ENCODE measurements around the gene MACROD2. TPM values are rescaled to one million over a fixed set of nuclear protein-coding genes. Genes with fewer than 3 reads are reported as not detected.

MACROD2 gene
- polyA plus RNA-seq, 1 donor (not counting 4 experiments of a cell fraction or from before 2014, with no cell fraction given): 0.71 TPM

GRCh38 chr20:15584507-15584906 lies 1589.2 kb downstream of the MACROD2 start:
- no peaks in the 10 kb centered on the region for H3K79me2 ChIP-seq (ENCODE audit: control insufficient read depth, insufficient read depth, low read length)
- H3K4me1 ChIP-seq (ENCODE audit: control insufficient read depth, extremely low read depth, insufficient read depth, low read length): no peaks in the 10 kb centered on the region
- FAIRE-seq (no peak), DNase-seq (ENCODE audit: low read depth, low spot score) (no peak)
- no peak overlapping the region for H3K9ac ChIP-seq (ENCODE audit: control insufficient read depth, extremely low read depth, insufficient read depth, low read length)
- H3K36me3 ChIP-seq (ENCODE audit: control insufficient read depth in 2 of 2, extremely low read depth in 1 of 2, insufficient read depth in 2 of 2, low read length in 2 of 2): no peaks in the 10 kb centered on the region
- TF ChIP-seq EZH2 (IDR thresholded peaks at IDR 0.05; ENCODE audit: low read length): no peak
- H3K9me3 ChIP-seq (ENCODE audit: control insufficient read depth, low read depth, low read length): no peaks in the 10 kb centered on the region
- H3K27me3 ChIP-seq (ENCODE audit: control insufficient read depth, extremely low read depth, insufficient read depth, low read length): no peaks in the 10 kb centered on the region
- H3K4me2 ChIP-seq (ENCODE audit: control insufficient read depth, extremely low read depth, insufficient read depth, low read depth, low read length): no peak overlapping the region
- H3K9me1 ChIP-seq (ENCODE audit: control insufficient read depth, extremely low read depth, insufficient read depth, low read length): no peaks in the 10 kb centered on the region
- no peak overlapping the region for H3K27ac ChIP-seq (ENCODE audit: control insufficient read depth, insufficient read depth, low read length)
- H2AFZ ChIP-seq (ENCODE audit: control insufficient read depth, low read length): no peak overlapping the region
- H3K4me3 ChIP-seq (ENCODE audit: control insufficient read depth in 2 of 3, extremely low read depth in 1 of 3, insufficient read depth in 2 of 3, low read depth in 1 of 3, low read length in 3 of 3): no peak overlapping the region
- dilution Hi-C loops (cut with MboI; ENCODE audit: extremely low pct_ligation_motif_present, low sequenced_read_pairs): no loop called here
- no peaks in the 10 kb centered on the region for H4K20me1 ChIP-seq (ENCODE audit: control insufficient read depth, extremely low read depth, insufficient read depth, low read length)

DNA sequence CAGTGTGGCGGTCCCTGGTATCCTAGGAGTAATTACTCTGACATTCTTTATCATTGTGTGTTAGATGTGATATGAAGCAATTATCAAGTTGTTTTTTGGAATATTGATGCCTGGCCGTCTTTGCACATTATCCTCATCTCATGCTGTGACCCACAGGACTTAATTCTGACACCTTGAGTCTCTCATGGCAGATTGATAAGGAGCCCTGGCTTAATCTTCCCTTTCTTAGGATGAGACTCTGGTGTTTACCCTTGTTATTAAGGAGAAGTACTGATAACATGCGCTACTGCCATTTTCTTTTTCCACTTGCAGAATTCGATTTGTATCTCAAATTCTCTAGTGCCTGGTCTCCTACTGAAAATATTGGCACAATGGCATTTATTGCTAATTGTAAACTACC lies 1597.8 kb downstream of the MACROD2 start:
- no peaks in the 10 kb centered on the region for H3K79me2 ChIP-seq (ENCODE audit: control insufficient read depth, insufficient read depth, low read length)
- H3K4me3 ChIP-seq (ENCODE audit: control insufficient read depth in 2 of 3, extremely low read depth in 1 of 3, insufficient read depth in 2 of 3, low read depth in 1 of 3, low read length in 3 of 3): no peak overlapping the region
- no peaks in the 10 kb centered on the region for H3K4me1 ChIP-seq (ENCODE audit: control insufficient read depth, extremely low read depth, insufficient read depth, low read length)
- H3K9ac ChIP-seq (ENCODE audit: control insufficient read depth, extremely low read depth, insufficient read depth, low read length): no peak overlapping the region
- TF ChIP-seq EZH2 (IDR thresholded peaks at IDR 0.05; ENCODE audit: low read length): no peak
- TF ChIP-seq, protein P1, sequence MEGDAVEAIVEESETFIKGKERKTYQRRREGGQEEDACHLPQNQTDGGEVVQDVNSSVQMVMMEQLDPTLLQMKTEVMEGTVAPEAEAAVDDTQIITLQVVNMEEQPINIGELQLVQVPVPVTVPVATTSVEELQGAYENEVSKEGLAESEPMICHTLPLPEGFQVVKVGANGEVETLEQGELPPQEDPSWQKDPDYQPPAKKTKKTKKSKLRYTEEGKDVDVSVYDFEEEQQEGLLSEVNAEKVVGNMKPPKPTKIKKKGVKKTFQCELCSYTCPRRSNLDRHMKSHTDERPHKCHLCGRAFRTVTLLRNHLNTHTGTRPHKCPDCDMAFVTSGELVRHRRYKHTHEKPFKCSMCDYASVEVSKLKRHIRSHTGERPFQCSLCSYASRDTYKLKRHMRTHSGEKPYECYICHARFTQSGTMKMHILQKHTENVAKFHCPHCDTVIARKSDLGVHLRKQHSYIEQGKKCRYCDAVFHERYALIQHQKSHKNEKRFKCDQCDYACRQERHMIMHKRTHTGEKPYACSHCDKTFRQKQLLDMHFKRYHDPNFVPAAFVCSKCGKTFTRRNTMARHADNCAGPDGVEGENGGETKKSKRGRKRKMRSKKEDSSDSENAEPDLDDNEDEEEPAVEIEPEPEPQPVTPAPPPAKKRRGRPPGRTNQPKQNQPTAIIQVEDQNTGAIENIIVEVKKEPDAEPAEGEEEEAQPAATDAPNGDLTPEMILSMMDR (optimal IDR thresholded peaks at IDR 0.05 in 1 of 3, IDR thresholded peaks at IDR 0.05 in 1 of 3, conservative IDR thresholded peaks at IDR 0.05 in 1 of 3; ENCODE audit: extremely low read depth in 1 of 3, insufficient read depth in 2 of 3, low read length in 3 of 3): no peak
- H3K27ac ChIP-seq (ENCODE audit: control insufficient read depth, insufficient read depth, low read length): no peak overlapping the region
- no peaks in the 10 kb centered on the region for H3K27me3 ChIP-seq (ENCODE audit: control insufficient read depth, extremely low read depth, insufficient read depth, low read length)
- no peaks in the 10 kb centered on the region for H4K20me1 ChIP-seq (ENCODE audit: control insufficient read depth, extremely low read depth, insufficient read depth, low read length)
- H3K36me3 ChIP-seq (ENCODE audit: control insufficient read depth in 2 of 2, extremely low read depth in 1 of 2, insufficient read depth in 2 of 2, low read length in 2 of 2): no peaks in the 10 kb centered on the region
- no peak overlapping the region for H3K4me2 ChIP-seq (ENCODE audit: control insufficient read depth, extremely low read depth, insufficient read depth, low read depth, low read length)
- no peak overlapping the region for H2AFZ ChIP-seq (ENCODE audit: control insufficient read depth, low read length)
- no peaks in the 10 kb centered on the region for H3K9me1 ChIP-seq (ENCODE audit: control insufficient read depth, extremely low read depth, insufficient read depth, low read length)
- dilution Hi-C loops (cut with MboI; ENCODE audit: extremely low pct_ligation_motif_present, low sequenced_read_pairs): no loop called here
- FAIRE-seq (no peak), DNase-seq (ENCODE audit: low read depth, low spot score) (no peak)
- no peaks in the 10 kb centered on the region for H3K9me3 ChIP-seq (ENCODE audit: control insufficient read depth, low read depth, low read length)

GRCh38 chr20:15594158-15594695 lies 1598.9 kb downstream of the MACROD2 start:
- H3K79me2 ChIP-seq (ENCODE audit: control insufficient read depth, insufficient read depth, low read length): no peaks in the 10 kb centered on the region
- H3K9ac ChIP-seq (ENCODE audit: control insufficient read depth, extremely low read depth, insufficient read depth, low read length): no peak overlapping the region
- H4K20me1 ChIP-seq (ENCODE audit: control insufficient read depth, extremely low read depth, insufficient read depth, low read length): no peaks in the 10 kb centered on the region
- FAIRE-seq (no peak), DNase-seq (ENCODE audit: low read depth, low spot score) (no peak)
- dilution Hi-C loops (cut with MboI; ENCODE audit: extremely low pct_ligation_motif_present, low sequenced_read_pairs): no loop called here
- no peaks in the 10 kb centered on the region for H3K36me3 ChIP-seq (ENCODE audit: control insufficient read depth in 2 of 2, extremely low read depth in 1 of 2, insufficient read depth in 2 of 2, low read length in 2 of 2)
- no peak overlapping the region for H3K4me2 ChIP-seq (ENCODE audit: control insufficient read depth, extremely low read depth, insufficient read depth, low read depth, low read length)
- no peaks in the 10 kb centered on the region for H3K9me1 ChIP-seq (ENCODE audit: control insufficient read depth, extremely low read depth, insufficient read depth, low read length)
- no peaks in the 10 kb centered on the region for H3K27me3 ChIP-seq (ENCODE audit: control insufficient read depth, extremely low read depth, insufficient read depth, low read length)
- no peaks in the 10 kb centered on the region for H3K4me1 ChIP-seq (ENCODE audit: control insufficient read depth, extremely low read depth, insufficient read depth, low read length)
- no peak overlapping the region for H3K27ac ChIP-seq (ENCODE audit: control insufficient read depth, insufficient read depth, low read length)
- H3K9me3 ChIP-seq (ENCODE audit: control insufficient read depth, low read depth, low read length): no peaks in the 10 kb centered on the region
- no peak overlapping the region for H2AFZ ChIP-seq (ENCODE audit: control insufficient read depth, low read length)
- TF ChIP-seq EZH2 (IDR thresholded peaks at IDR 0.05; ENCODE audit: low read length): no peak
- TF ChIP-seq, protein P1 (optimal IDR thresholded peaks at IDR 0.05 in 1 of 3, IDR thresholded peaks at IDR 0.05 in 1 of 3, conservative IDR thresholded peaks at IDR 0.05 in 1 of 3; ENCODE audit: extremely low read depth in 1 of 3, insufficient read depth in 2 of 3, low read length in 3 of 3): no peak
- no peak overlapping the region for H3K4me3 ChIP-seq (ENCODE audit: control insufficient read depth in 2 of 3, extremely low read depth in 1 of 3, insufficient read depth in 2 of 3, low read depth in 1 of 3, low read length in 3 of 3)
